ENCODE data around the gene PPOX.

Gene PPOX

GRCh38 chr1:161199506-161200139 is 33.4 kb downstream of the PPOX start:
- Histone ChIP-seq H2AFZ (ENCODE audit: low read length) (no peak overlapping the region), H3K79me2 (ENCODE audit: insufficient read depth, low read length) (no peaks in the 10 kb centered on the region), H3K4me2 (ENCODE audit: low read length) (no peak overlapping the region), H3K4me3 (ENCODE audit: low read depth, low read length, poor library complexity, severe bottlenecking) (no peak overlapping the region), H3K4me1 (ENCODE audit: insufficient read depth, low read length, severe bottlenecking) (peaks cover 27% of the 10 kb centered on the region), H3K36me3 (ENCODE audit: insufficient read depth, low read length) (peaks cover 13% of the 10 kb centered on the region), H3K27ac (ENCODE audit: low read depth, low read length, poor library complexity, severe bottlenecking) (no peak overlapping the region), H3K9me2 (ENCODE audit: low read depth, low read length) (no peaks in the 10 kb centered on the region), H3F3A (ENCODE audit: insufficient read depth, low read length) (no peaks in the 10 kb centered on the region), H3K9me3 (ENCODE audit: low read length) (no peaks in the 10 kb centered on the region), H3K27me3 (ENCODE audit: insufficient read depth, low read length) (no peaks in the 10 kb centered on the region), H3K9ac (ENCODE audit: low read length) (no peak overlapping the region), H4K20me1 (ENCODE audit: insufficient read depth, low read length) (no peaks in the 10 kb centered on the region)
- no peak for TF ChIP-seq EZH2 (IDR thresholded peaks at IDR 0.05; ENCODE audit: borderline replicate concordance, low read length)
- no peak for TF ChIP-seq CTCF (IDR thresholded peaks at IDR 0.05; ENCODE audit: low read length)

GRCh38 chr1:161200421-161200991 is 34.3 kb downstream of the PPOX start:
- H3K4me1 ChIP-seq (ENCODE audit: insufficient read depth, low read length, severe bottlenecking), result peaks cover 21% of the 10 kb centered on the region
- no peaks in the 10 kb centered on the region for H3K27me3 ChIP-seq (ENCODE audit: insufficient read depth, low read length)
- H4K20me1 ChIP-seq (ENCODE audit: insufficient read depth, low read length), result no peaks in the 10 kb centered on the region
- no peak overlapping the region for H3K9ac ChIP-seq (ENCODE audit: low read length)
- no peak overlapping the region for H3K4me3 ChIP-seq (ENCODE audit: low read depth, low read length, poor library complexity, severe bottlenecking)
- H3K9me2 ChIP-seq (ENCODE audit: low read depth, low read length), result no peaks in the 10 kb centered on the region
- H3K4me2 ChIP-seq (ENCODE audit: low read length), result no peak overlapping the region
- no peak overlapping the region for H3K27ac ChIP-seq (ENCODE audit: low read depth, low read length, poor library complexity, severe bottlenecking)
- H3K36me3 ChIP-seq (ENCODE audit: insufficient read depth, low read length), result peaks cover 17% of the 10 kb centered on the region
- TF ChIP-seq CTCF (IDR thresholded peaks at IDR 0.05; ENCODE audit: low read length), result no peak
- no peak for TF ChIP-seq EZH2 (IDR thresholded peaks at IDR 0.05; ENCODE audit: borderline replicate concordance, low read length)
- no peaks in the 10 kb centered on the region for H3K79me2 ChIP-seq (ENCODE audit: insufficient read depth, low read length)
- H3F3A ChIP-seq (ENCODE audit: insufficient read depth, low read length), result no peaks in the 10 kb centered on the region
- no peaks in the 10 kb centered on the region for H3K9me3 ChIP-seq (ENCODE audit: low read length)
- no peak overlapping the region for H2AFZ ChIP-seq (ENCODE audit: low read length)

GRCh38 chr1:161200992-161201835 is 35.0 kb downstream of the PPOX start:
- Histone ChIP-seq H3K4me3 (ENCODE audit: low read depth, low read length, poor library complexity, severe bottlenecking) (peak overlapping the region; percentile 84), H4K20me1 (ENCODE audit: insufficient read depth, low read length) (no peaks in the 10 kb centered on the region), H3K4me1 (ENCODE audit: insufficient read depth, low read length, severe bottlenecking) (peaks cover 21% of the 10 kb centered on the region), H3K27me3 (ENCODE audit: insufficient read depth, low read length) (no peaks in the 10 kb centered on the region), H3K79me2 (ENCODE audit: insufficient read depth, low read length) (no peaks in the 10 kb centered on the region), H2AFZ (ENCODE audit: low read length) (peak overlapping the region; percentile 27), H3K27ac (ENCODE audit: low read depth, low read length, poor library complexity, severe bottlenecking) (peak overlapping the region; percentile 63), H3F3A (ENCODE audit: insufficient read depth, low read length) (no peaks in the 10 kb centered on the region), H3K9me2 (ENCODE audit: low read depth, low read length) (no peaks in the 10 kb centered on the region), H3K4me2 (ENCODE audit: low read length) (peak overlapping the region; percentile 77), H3K9ac (ENCODE audit: low read length) (peak overlapping the region; percentile 91), H3K36me3 (ENCODE audit: insufficient read depth, low read length) (peaks cover 22% of the 10 kb centered on the region), H3K9me3 (ENCODE audit: low read length) (no peaks in the 10 kb centered on the region)
- TF ChIP-seq EZH2 (IDR thresholded peaks at IDR 0.05; ENCODE audit: borderline replicate concordance, low read length) (no peak), CTCF (IDR thresholded peaks at IDR 0.05; ENCODE audit: low read length) (no peak)

Measured in OCI-LY1 (cell line).